ENCODE measurements around the gene BET1. TPM values are rescaled to one million over a fixed set of nuclear protein-coding genes. Genes with fewer than 3 reads are reported as not detected.

Gene BET1
- total and polyA plus RNA-seq, 9 of the 15 experiments (the other 6 are each of a cell fraction or from before 2014, with no cell fraction given) = 15.8 to 190 (median 37.8) TPM

DNA sequence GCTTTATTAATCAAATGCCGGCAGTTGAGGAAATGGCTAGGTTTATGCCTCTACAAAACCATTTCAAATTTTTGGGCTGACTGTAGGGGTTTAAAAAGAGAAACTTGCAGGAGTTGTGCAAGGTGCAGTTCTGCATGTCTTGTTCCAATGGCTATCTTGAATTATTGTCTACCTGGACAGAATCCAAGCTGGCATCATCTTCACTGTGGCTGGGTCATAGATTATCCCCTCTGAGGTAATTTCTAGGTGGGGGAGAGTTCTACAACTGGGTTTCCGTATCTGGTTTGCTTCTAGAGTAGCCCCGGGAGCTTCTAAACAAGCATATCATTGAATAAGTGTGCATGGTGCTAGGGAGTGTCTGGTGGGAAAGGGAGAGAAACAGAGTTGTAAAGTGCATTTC lies 16.9 kb downstream of the BET1 start:
- TF ChIP-seq MIER1 (IDR thresholded peaks at IDR 0.05; ENCODE audit: low read depth) (no peak), CREB1 (IDR thresholded peaks at IDR 0.05) (no peak), CREB1 (CRISPR knock-in tag; IDR thresholded peaks at IDR 0.05) (no peak)
- BruUV-seq (replicated peaks) = no TSS peak
- POLR2A ChIA-PET = interaction anchor here (1.4 kb wide), 1 partner anchor 19 kb away, joined by 3 read pairs; no protein-coding TSS in a partner anchor

DNA sequence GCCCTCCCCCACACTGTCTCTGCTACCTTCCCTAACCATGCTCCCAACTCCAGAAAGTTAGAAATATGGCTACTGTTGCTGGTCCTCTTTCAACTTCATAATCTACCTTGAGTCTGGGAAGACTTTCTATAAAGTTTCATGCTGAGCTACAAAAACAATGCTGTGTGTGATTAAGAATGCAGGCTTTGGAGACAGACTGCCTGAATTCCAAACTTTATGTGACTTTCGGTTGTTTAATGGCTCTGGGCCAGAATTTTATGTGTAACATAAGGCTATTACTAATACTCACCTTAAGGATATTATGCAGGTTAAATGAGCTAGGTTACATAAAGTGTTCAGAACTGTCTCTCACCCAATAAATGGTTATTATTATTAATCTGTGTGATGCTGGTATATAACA lies 19.1 kb downstream of the BET1 start:
- FAIRE-seq (no peak), DNase-seq (ENCODE audit: extremely low read depth in 1 of 4, low spot score in 3 of 4) (no peak), ATAC-seq (no peak)
- H3K9me1 ChIP-seq (ENCODE audit: control insufficient read depth, insufficient read depth, low read length) = no peaks in the 10 kb centered on the region
- no peaks in the 10 kb centered on the region for H3K4me1 ChIP-seq (replicated peaks in 1 of 2; ENCODE audit: control insufficient read depth in 2 of 2, insufficient read depth in 2 of 2, low read length in 2 of 2)
- H3K9me3 ChIP-seq (replicated peaks; ENCODE audit: control insufficient read depth, insufficient read depth, low read depth, low read length) = no peaks in the 10 kb centered on the region
- POLR2A ChIA-PET = no interaction called here
- H3K27me3 ChIP-seq (ENCODE audit: control insufficient read depth in 2 of 2, insufficient read depth in 2 of 2, low read length in 2 of 2) = no peaks in the 10 kb centered on the region
- H3K4me3 ChIP-seq = no peak overlapping the region
- no TSS peak for BruUV-seq (replicated peaks)
- WGBS (ENCODE audit: insufficient coverage, low coverage, missing lambda C conversion rate) = 0% methylated on average over 1 of the region's 1 CpG
- no peaks in the 10 kb centered on the region for H3K79me2 ChIP-seq (ENCODE audit: control insufficient read depth, insufficient read depth, low read length)
- intact Hi-C loops (cut with micrococcal nuclease) = no loop called here
- no peak overlapping the region for H3K4me2 ChIP-seq (ENCODE audit: insufficient read depth, low read length)
- CTCF ChIA-PET (ENCODE audit: low intra/inter-chr PET ratio) = no interaction called here
- no peak overlapping the region for H3K9ac ChIP-seq (ENCODE audit: insufficient read depth in 1 of 2, low read depth in 2 of 2, low read length in 2 of 2)
- H4K20me1 ChIP-seq (replicated peaks; ENCODE audit: control insufficient read depth, insufficient read depth, low read length) = no peaks in the 10 kb centered on the region
- in situ Hi-C loops (cut with MboI) = no loop called here
- no peak overlapping the region for H3K27ac ChIP-seq (ENCODE audit: extremely low read depth, low read depth, low read length)
- H3K36me3 ChIP-seq (ENCODE audit: control insufficient read depth, insufficient read depth, low read length) = no peaks in the 10 kb centered on the region
- H2AFZ ChIP-seq (ENCODE audit: low read depth, low read length) = no peak overlapping the region
- TF ChIP-seq, protein P1, sequence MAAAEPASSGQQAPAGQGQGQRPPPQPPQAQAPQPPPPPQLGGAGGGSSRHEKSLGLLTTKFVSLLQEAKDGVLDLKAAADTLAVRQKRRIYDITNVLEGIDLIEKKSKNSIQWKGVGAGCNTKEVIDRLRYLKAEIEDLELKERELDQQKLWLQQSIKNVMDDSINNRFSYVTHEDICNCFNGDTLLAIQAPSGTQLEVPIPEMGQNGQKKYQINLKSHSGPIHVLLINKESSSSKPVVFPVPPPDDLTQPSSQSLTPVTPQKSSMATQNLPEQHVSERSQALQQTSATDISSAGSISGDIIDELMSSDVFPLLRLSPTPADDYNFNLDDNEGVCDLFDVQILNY (CRISPR knock-in tag; IDR thresholded peaks at IDR 0.05) = no peak
- TF ChIP-seq BRD9 (IDR thresholded peaks at IDR 0.05; ENCODE audit: low read depth, partially characterized antibody) (no peak), EP300 (IDR thresholded peaks at IDR 0.05; ENCODE audit: low read length) (no peak), NBN (IDR thresholded peaks at IDR 0.05; ENCODE audit: low read depth) (no peak), ZBTB7A (IDR thresholded peaks at IDR 0.05; ENCODE audit: borderline replicate concordance, control insufficient read depth, low read depth, low read length) (no peak), CXXC5 (CRISPR knock-in tag; IDR thresholded peaks at IDR 0.05) (no peak), DPF2 (IDR thresholded peaks at IDR 0.05) (no peak), HBP1 (CRISPR knock-in tag; IDR thresholded peaks at IDR 0.05) (no peak)
- TF ChIP-seq, protein P2, sequence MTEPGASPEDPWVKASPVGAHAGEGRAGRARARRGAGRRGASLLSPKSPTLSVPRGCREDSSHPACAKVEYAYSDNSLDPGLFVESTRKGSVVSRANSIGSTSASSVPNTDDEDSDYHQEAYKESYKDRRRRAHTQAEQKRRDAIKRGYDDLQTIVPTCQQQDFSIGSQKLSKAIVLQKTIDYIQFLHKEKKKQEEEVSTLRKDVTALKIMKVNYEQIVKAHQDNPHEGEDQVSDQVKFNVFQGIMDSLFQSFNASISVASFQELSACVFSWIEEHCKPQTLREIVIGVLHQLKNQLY (CRISPR knock-in tag; conservative IDR thresholded peaks at IDR 0.05) = no peak

More for the DNA sequence above, 16.9 kb downstream of the BET1 start:
- FAIRE-seq (no peak), ATAC-seq (no peak), DNase-seq (ENCODE audit: extremely low read depth in 1 of 4, low spot score in 3 of 4) (no peak)
- Histone ChIP-seq H2AFZ (ENCODE audit: low read depth, low read length) (no peak overlapping the region), H3K27me3 (ENCODE audit: control insufficient read depth in 2 of 2, insufficient read depth in 2 of 2, low read length in 2 of 2) (no peaks in the 10 kb centered on the region), H3K4me3 (no peak overlapping the region), H3K79me2 (ENCODE audit: control insufficient read depth, insufficient read depth, low read length) (no peaks in the 10 kb centered on the region), H3K4me2 (ENCODE audit: insufficient read depth, low read length) (no peak overlapping the region), H4K20me1 (replicated peaks; ENCODE audit: control insufficient read depth, insufficient read depth, low read length) (no peaks in the 10 kb centered on the region), H3K9ac (ENCODE audit: insufficient read depth in 1 of 2, low read depth in 2 of 2, low read length in 2 of 2) (no peak overlapping the region), H3K27ac (ENCODE audit: extremely low read depth, low read depth, low read length) (no peak overlapping the region), H3K4me1 (replicated peaks in 1 of 2; ENCODE audit: control insufficient read depth in 2 of 2, insufficient read depth in 2 of 2, low read length in 2 of 2) (no peaks in the 10 kb centered on the region), H3K9me3 (replicated peaks; ENCODE audit: control insufficient read depth, insufficient read depth, low read depth, low read length) (no peaks in the 10 kb centered on the region), H3K36me3 (ENCODE audit: control insufficient read depth, insufficient read depth, low read length) (no peaks in the 10 kb centered on the region), H3K9me1 (ENCODE audit: control insufficient read depth, insufficient read depth, low read length) (no peaks in the 10 kb centered on the region)
- intact Hi-C loops (cut with micrococcal nuclease) = no loop called here
- CTCF ChIA-PET (ENCODE audit: low intra/inter-chr PET ratio) = no interaction called here
- 41% methylated on average over 3 of the region's 3 CpGs for WGBS (ENCODE audit: insufficient coverage, low coverage, missing lambda C conversion rate)
- in situ Hi-C loops (cut with MboI) = no loop called here
